Stimulated activated memory B cell treated with anti-CD40 and anti-IgM and Interleukin-4, amounts not matched to agents 10 μg/mL and 1 μg/mL and 100 μg/mL, for 72 hours (primary cell): Measurements from ENCODE around the gene BABAM2.

Experiments
- ATAC-seq: fragments of 150-1000 bp; cut with Tn5 transposase; 2 replicates; pipeline ENCODE4 v1.10.0; 2021
- H3K27ac Mint-ChIP-seq: one replicate; pipeline ENCODE4 v1.8.0; 2022; ENCODE audit warnings: mild to moderate bottlenecking, mixed read lengths
- H3K27me3 Mint-ChIP-seq: one replicate; pipeline ENCODE4 v1.8.0; 2022; ENCODE audit warnings: mixed read lengths
- H3K36me3 Mint-ChIP-seq: one replicate; pipeline ENCODE4 v1.8.0; 2022; ENCODE audit warnings: mixed read lengths
- H3K4me1 Mint-ChIP-seq: one replicate; pipeline ENCODE4 v1.8.0; 2022; ENCODE audit warnings: mixed read lengths
- H3K4me3 Mint-ChIP-seq: one replicate; pipeline ENCODE4 v1.8.0; 2022; ENCODE audit warnings: mild to moderate bottlenecking, moderate library complexity, mixed read lengths
- H3K9me3 Mint-ChIP-seq: one replicate; pipeline ENCODE4 v1.8.0; 2022; ENCODE audit warnings: mixed read lengths

BABAM2 gene

DNA sequence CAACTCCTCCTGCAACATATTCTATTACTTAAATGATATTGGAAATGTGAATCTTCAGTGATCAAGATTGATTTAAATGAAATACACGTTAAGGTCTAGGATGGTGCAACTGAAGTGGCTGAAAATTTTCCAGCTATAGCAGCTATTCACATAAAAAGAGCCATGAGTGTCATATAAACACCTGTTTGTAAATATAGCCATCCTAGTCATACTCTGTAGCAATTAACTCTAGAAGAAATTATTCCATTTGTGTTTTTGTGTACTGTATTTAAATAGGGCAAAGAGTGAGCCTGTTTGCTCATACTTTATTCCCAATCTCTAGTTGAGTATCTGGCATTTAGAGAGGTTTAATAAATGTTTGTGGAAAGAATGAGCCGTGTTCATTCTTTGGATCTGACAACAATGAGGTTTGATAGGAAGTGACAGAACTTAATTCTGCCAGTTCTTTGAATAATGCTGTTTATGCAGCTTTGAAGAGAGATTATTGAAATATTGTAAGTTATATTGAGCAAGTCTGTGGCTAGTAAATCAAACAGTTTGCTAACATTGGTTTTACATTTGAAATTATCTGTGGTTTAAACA lies 49.7 kb downstream of the BABAM2 start:
- H3K27ac Mint-ChIP-seq = no peak overlapping the region
- H3K4me3 Mint-ChIP-seq = no peak overlapping the region
- peaks cover 12% of the 10 kb centered on the region for H3K36me3 Mint-ChIP-seq
- no peaks in the 10 kb centered on the region for H3K27me3 Mint-ChIP-seq
- H3K4me1 Mint-ChIP-seq = peaks cover 11% of the 10 kb centered on the region
- H3K9me3 Mint-ChIP-seq = no peaks in the 10 kb centered on the region
- ATAC-seq = no peak

DNA sequence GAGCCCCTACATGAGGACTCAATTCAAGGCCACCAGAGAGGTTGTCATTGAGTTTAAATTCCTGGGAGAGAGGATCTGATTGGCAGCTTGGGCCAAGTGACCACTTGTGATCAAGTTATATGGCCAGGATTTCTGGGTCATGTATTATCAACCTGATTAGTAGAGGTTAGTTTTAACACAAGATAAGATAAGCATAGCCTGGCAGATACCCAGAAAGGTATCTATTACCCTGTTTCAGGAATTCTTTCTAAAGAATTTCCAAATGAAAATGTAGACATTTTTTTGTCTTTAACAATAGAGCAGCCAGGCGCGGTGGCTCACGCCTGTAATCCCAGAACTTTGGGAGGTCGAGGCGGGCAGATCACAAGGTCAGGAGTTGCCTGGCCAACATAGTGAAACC lies 50.5 kb downstream of the BABAM2 start:
- Mint-ChIP-seq H3K27ac (no peak overlapping the region), H3K36me3 (peaks cover 12% of the 10 kb centered on the region), H3K27me3 (no peaks in the 10 kb centered on the region), H3K4me3 (no peak overlapping the region), H3K9me3 (no peaks in the 10 kb centered on the region), H3K4me1 (peaks cover 11% of the 10 kb centered on the region)
- ATAC-seq = no peak

DNA sequence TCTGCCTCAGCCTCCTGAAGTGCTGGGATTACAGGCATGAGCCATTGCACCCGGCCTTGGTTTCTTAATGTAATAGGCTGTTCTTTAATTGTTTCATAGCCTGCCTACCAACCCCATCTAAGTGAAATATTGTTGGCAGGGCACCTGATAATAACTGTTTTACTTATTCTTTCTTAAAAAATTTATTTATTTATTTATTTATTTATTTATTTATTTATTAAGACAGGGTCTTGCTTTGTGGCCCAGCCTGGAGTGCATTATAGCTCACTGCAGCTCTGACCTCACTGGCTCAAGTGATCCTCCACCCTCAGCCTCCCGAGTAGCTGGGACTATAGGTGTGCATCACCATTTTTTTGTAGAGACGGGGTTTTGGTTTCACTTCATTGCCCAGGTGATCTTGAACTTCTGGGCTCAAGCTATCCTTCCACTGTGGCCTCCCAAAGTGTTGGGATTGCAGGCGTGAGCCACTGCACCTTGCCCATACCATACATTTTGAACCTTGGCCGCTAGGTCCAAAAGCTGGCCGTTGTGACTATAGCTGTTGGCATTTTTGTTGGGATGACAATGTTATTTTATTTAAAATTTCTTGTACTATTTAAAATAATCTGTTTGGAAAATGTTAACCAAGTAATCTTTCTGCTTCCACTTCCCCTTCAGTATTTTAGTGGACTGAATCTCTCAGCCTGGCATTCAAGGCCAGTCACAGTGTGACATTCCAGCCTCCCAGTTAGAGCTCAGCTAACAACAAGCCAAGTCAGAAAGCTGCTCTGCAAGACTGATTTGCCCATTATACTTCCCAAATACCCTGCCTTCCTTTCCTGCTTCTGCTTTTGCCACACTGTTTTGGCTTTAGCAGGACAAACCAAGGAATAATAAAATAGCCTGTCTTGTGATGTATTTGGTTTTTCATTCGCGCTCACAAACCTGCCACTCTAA lies 52.4 kb downstream of the BABAM2 start:
- peaks cover 2% of the 10 kb centered on the region for H3K36me3 Mint-ChIP-seq
- no peaks in the 10 kb centered on the region for H3K27me3 Mint-ChIP-seq
- H3K4me3 Mint-ChIP-seq = no peak overlapping the region
- no peaks in the 10 kb centered on the region for H3K9me3 Mint-ChIP-seq
- ATAC-seq = no peak
- H3K4me1 Mint-ChIP-seq = peaks cover 12% of the 10 kb centered on the region
- H3K27ac Mint-ChIP-seq = no peak overlapping the region

DNA sequence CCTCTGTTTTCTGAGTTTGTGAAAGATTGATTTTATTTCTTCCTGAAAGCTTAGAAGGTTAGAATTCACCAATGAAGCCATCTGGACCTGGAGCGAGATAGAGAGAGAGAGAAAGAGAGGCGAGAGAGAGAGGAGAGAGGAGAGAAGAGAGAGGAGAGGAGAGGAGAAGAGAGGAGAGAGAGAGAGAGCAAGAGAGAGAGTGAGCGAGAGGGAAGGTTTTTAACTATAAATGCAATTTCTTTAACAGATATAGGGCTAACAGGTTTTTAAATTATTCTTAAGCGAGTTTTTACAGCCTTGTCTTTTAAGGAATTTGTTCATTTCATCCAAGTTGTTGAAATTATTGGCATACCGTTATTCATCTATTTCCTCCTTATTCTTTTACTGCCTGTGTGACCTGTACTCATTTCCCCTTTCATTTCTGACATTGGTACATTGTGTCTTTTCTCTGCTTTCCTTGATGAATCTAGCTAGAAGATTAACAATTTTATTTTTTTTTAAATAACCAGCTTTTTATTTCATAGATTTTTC lies 56.1 kb downstream of the BABAM2 start:
- Mint-ChIP-seq H3K4me3 (peak overlapping the region; percentile 7), H3K4me1 (peaks cover 32% of the 10 kb centered on the region)

DNA sequence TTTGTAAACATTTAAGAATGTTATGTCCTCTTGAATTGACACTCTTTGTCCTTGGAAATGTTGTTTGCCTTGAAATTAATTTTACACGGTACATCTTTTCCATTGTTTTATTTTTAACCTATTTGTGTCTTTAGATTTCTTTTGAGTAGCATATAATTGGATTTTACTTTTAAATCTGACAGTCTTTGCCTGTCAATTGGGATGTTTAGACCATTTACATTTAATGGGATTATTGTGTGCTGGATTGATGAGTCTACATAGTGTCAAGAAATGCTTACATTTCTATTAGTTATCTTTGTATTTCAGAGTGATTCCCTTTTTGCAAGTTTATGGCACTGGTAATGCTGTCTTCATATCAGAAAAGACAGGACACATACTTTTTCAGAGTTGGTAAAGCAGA lies 61.5 kb downstream of the BABAM2 start:
- Mint-ChIP-seq H3K9me3 (peaks cover 4% of the 10 kb centered on the region), H3K27me3 (no peaks in the 10 kb centered on the region), H3K4me1 (peaks cover 50% of the 10 kb centered on the region), H3K36me3 (peaks cover 8% of the 10 kb centered on the region), H3K27ac (no peak overlapping the region), H3K4me3 (no peak overlapping the region)
- no peak for ATAC-seq

More for the DNA sequence above, 56.1 kb downstream of the BABAM2 start:
- peak overlapping the region; percentile 14 for H3K27ac Mint-ChIP-seq
- ATAC-seq = no peak
- peaks cover 4% of the 10 kb centered on the region for H3K9me3 Mint-ChIP-seq
- peaks cover 8% of the 10 kb centered on the region for H3K36me3 Mint-ChIP-seq
- no peaks in the 10 kb centered on the region for H3K27me3 Mint-ChIP-seq

DNA sequence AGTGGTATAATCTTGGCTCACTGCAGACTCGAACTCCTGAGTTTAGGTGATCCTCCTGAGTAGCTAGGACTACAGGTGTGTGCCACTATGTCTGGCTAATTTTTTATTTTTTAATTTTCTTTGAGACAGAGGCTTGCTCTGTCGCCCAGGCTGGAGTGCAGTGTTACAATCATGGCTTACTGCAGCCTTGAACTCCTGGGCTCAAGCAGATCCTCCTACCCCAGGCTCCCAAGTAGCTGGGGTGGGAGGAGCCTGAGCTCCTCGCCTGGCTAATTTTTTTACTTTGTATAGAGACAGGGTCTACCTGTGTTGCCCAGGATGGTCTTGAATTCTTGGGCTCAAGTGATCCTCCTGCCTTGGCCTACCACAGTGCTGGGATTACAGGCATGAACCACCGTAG lies 62.5 kb downstream of the BABAM2 start:
- peaks cover 8% of the 10 kb centered on the region for H3K36me3 Mint-ChIP-seq
- no peaks in the 10 kb centered on the region for H3K27me3 Mint-ChIP-seq
- H3K27ac Mint-ChIP-seq = no peak overlapping the region
- H3K9me3 Mint-ChIP-seq = peaks cover 4% of the 10 kb centered on the region
- H3K4me1 Mint-ChIP-seq = peaks cover 57% of the 10 kb centered on the region
- ATAC-seq = no peak
- H3K4me3 Mint-ChIP-seq = no peak overlapping the region

DNA sequence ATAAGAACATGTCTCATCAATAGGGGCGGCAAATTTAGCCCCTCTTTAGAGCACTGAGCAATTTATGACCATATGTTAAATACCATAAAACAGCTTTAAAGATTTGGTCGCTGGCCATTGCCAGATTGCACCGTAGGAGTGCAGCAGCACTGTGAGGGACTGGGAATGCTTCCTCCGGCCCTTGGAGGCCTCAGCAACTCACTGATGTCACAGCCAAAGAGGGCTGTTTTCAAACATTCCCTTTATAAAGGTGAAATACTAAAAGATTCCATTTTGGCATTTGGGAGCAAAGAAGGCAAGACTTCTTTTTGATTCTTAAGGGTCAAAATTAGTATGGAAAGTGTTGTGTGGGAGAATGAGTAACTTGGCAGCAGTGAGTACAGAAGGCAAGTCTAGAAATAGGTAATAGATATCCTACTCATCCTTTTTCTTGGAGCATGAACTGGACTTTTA lies 63.7 kb downstream of the BABAM2 start:
- Mint-ChIP-seq H3K9me3 (peaks cover 4% of the 10 kb centered on the region), H3K4me1 (peaks cover 55% of the 10 kb centered on the region), H3K36me3 (peaks cover 8% of the 10 kb centered on the region), H3K27me3 (no peaks in the 10 kb centered on the region), H3K4me3 (no peak overlapping the region), H3K27ac (no peak overlapping the region)
- no peak for ATAC-seq

DNA sequence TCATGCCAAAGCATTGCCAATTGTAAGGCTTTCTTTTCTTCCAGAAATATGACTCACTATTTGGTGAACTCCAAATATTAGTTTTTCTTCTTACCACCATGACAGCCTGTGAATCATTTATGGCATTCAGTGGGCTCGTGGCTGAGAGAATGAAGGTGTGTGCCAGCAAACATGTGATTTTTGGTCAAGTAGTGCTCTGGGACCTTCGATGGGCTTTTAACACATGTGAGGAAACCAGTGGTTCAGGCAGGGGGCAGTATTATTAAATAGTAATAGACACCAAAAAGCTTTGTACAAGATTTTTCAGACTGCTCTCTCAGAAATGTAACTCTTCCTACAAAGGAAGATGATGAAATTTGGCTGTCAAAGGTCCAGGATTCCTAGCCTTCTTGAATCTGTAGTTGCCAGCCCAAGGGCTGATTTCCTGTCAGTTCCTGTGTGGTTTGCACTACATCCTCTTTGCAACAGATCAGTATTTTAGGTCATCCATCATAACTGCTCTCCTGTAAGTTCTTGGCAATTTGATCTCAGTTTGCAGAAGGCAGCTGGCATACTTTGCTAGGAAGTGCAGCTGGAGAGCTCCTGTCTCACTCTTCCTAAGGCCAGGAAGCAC lies 64.3 kb downstream of the BABAM2 start:
- H3K4me1 Mint-ChIP-seq = peaks cover 55% of the 10 kb centered on the region
- H3K9me3 Mint-ChIP-seq = peaks cover 4% of the 10 kb centered on the region
- H3K27me3 Mint-ChIP-seq = no peaks in the 10 kb centered on the region
- peak; percentile 41 for ATAC-seq
- no peak overlapping the region for H3K27ac Mint-ChIP-seq
- peaks cover 8% of the 10 kb centered on the region for H3K36me3 Mint-ChIP-seq
- no peak overlapping the region for H3K4me3 Mint-ChIP-seq

DNA sequence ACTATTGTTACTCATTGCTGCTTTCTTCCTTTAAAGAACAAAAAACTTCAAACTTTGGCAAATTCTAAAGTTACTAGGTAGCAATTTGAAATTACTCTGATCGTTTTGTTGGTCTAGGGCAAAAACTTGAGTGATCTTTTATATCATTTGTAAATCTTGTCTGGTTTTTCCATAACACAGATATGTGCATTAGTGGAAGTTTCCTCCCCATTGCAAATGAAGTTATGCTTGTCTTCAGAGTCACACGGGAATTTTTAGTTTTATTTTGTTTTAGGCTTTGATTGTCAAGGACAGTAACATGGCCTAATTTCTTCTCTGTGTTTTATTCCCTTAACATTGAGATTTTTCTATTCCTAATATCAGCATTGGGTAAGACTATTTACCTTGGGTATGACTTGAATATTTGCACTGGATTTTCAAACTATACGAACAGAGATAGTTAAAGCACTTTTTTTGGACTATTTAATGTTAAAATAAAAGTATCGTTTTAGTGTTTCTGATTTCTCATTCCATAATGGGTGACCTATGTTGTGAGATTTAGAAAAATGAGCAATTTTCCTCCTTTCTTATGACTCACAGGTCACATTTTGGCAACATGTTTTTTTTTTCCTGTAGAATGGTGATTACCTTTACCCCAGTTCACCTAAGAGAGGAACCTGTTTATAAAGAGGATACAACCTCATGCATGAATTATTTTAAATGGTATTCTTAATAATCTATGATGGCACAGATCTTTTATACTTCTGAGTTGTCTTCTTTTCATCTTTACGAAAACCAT lies 65.0 kb downstream of the BABAM2 start:
- ATAC-seq = no peak
- H3K9me3 Mint-ChIP-seq = peaks cover 4% of the 10 kb centered on the region
- H3K4me3 Mint-ChIP-seq = no peak overlapping the region
- peaks cover 8% of the 10 kb centered on the region for H3K36me3 Mint-ChIP-seq
- H3K27me3 Mint-ChIP-seq = no peaks in the 10 kb centered on the region
- H3K27ac Mint-ChIP-seq = no peak overlapping the region
- peaks cover 54% of the 10 kb centered on the region for H3K4me1 Mint-ChIP-seq

DNA sequence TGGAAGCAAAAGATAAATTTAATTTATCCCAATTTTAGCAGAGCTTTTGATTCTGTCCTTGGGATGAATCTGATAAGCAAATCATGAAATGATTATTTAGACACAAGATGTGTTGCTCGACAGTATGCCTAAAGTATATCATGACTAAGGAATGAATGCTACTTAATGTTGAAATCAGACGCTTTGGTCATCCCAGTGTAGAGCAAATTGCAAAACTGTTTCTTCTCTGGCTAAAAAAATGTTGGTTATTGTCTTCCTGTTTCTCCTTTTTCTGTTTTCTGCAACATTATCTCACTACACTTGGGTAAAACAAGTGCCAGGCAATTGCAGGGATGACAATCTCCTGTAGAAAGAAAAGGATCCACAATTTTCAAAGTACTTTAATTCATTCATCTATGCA lies 66.4 kb downstream of the BABAM2 start:
- Mint-ChIP-seq H3K27me3 (no peaks in the 10 kb centered on the region), H3K4me1 (peaks cover 47% of the 10 kb centered on the region), H3K27ac (no peak overlapping the region), H3K9me3 (no peaks in the 10 kb centered on the region), H3K36me3 (no peaks in the 10 kb centered on the region), H3K4me3 (no peak overlapping the region)
- ATAC-seq = no peak

DNA sequence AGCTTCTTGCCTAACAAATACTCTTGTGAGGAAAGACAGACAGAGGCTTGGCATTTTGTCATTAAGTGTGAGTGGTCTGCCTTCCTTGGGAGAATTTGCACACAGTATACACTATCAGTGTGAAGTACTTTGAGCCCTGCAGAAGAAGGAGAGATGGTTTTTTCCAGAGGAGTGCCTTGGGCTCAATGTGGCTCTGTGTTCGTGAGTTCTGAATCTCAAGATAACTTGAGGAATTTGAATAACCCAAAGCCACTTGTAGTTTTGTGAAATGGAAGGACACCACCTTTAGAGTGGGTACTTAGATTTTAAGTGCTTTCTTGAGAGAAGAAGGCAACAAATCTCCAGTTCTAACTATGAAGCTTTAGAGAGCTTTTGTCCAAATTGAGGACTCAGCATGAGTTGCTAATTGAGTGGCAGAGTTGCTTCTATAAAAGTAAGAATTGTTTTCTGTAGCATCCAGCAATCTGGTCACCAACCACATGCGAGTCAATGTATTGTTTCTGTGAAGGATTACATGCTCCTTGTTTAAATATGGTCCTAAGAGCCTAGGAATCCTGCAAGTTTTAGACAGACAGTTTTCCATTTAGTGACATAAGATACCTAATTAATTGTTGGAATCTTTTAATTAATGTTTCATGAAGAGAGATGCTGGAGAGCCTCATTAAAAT lies 68.3 kb downstream of the BABAM2 start:
- no peak overlapping the region for H3K27ac Mint-ChIP-seq
- H3K36me3 Mint-ChIP-seq = peaks cover 9% of the 10 kb centered on the region
- ATAC-seq = no peak
- peaks cover 2% of the 10 kb centered on the region for H3K9me3 Mint-ChIP-seq
- peaks cover 42% of the 10 kb centered on the region for H3K4me1 Mint-ChIP-seq
- no peak overlapping the region for H3K4me3 Mint-ChIP-seq
- H3K27me3 Mint-ChIP-seq = no peaks in the 10 kb centered on the region

DNA sequence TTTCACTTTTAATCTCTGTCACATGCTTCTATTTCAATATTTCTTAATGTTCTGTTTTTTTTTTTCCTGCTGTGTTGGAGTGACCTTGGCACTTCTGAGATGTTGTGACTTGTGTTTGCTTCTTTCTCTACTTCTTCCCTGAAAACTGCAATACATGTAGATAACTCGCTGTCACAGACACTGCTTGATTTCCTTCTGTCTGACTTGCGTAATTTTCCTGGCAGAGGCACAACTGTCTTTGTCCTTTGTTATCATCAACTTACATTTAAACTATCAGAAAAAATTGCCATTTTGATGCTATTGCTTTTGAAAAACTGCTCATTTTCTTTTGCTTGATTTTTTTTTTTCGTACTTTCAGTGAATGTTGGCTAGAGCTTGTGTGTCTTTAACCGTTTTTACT lies 69.0 kb downstream of the BABAM2 start:
- H3K4me3 Mint-ChIP-seq = no peak overlapping the region
- H3K9me3 Mint-ChIP-seq = peaks cover 4% of the 10 kb centered on the region
- H3K36me3 Mint-ChIP-seq = peaks cover 16% of the 10 kb centered on the region
- ATAC-seq = no peak
- no peak overlapping the region for H3K27ac Mint-ChIP-seq
- peaks cover 36% of the 10 kb centered on the region for H3K4me1 Mint-ChIP-seq
- no peaks in the 10 kb centered on the region for H3K27me3 Mint-ChIP-seq

DNA sequence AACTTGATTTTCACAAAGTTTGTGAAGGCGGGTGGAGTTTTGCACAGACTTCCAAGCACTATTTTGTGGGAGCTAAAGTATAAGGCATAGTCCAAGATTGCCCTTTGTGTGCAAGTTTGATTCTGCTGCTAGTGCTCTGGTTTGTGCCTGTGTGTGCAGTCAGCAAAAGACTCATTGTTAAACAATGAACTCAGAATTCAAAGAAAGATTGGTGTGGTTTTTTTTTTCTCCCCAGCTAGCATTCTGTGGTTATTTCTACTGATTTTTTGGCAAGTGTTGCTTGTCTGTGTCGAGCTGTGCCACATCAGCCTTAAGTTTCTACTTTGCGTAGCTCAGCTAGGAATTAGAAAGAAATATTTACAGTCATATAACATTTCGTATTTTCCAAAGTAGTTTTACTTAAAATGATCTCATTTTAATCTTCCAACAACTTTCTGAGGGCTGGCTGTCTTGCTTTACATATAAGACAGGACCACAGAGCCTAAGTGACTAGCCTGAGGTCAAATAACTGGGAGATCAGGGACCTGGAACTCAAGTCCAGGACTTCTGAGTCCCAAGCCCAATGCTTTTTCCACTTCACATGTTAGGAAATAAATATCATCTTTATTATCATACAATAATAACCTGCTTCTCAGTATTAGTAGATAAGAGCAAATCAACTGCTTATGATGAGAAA lies 69.8 kb downstream of the BABAM2 start:
- no peak for ATAC-seq
- Mint-ChIP-seq H3K9me3 (peaks cover 7% of the 10 kb centered on the region), H3K4me1 (peaks cover 27% of the 10 kb centered on the region), H3K36me3 (peaks cover 23% of the 10 kb centered on the region), H3K27me3 (no peaks in the 10 kb centered on the region), H3K4me3 (no peak overlapping the region), H3K27ac (no peak overlapping the region)

DNA sequence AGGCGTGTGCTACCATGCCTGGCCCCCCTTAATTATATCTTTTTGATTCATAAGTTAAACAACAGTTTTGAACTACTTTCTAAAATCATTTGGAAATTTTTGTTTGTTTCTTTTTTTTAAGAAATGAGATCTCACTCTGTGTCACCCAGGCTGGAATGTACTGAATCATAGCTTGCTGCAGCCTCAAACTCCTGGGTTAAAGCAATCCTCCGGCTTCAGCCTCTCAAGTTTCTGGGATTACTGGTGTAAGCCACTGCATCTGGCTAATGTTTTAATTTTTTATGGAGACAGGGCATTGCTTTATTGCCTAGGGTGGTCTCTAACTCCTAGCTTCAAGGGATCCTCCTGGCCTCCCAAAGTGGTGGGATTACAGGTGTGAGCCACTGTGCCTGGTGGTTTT lies 71.5 kb downstream of the BABAM2 start:
- peaks cover 19% of the 10 kb centered on the region for H3K4me1 Mint-ChIP-seq
- no peaks in the 10 kb centered on the region for H3K27me3 Mint-ChIP-seq
- H3K4me3 Mint-ChIP-seq = no peak overlapping the region
- no peak overlapping the region for H3K27ac Mint-ChIP-seq
- peaks cover 7% of the 10 kb centered on the region for H3K9me3 Mint-ChIP-seq
- peaks cover 37% of the 10 kb centered on the region for H3K36me3 Mint-ChIP-seq
- no peak for ATAC-seq
